ENCODE results near the gene TTR.

The TTR gene

DNA sequence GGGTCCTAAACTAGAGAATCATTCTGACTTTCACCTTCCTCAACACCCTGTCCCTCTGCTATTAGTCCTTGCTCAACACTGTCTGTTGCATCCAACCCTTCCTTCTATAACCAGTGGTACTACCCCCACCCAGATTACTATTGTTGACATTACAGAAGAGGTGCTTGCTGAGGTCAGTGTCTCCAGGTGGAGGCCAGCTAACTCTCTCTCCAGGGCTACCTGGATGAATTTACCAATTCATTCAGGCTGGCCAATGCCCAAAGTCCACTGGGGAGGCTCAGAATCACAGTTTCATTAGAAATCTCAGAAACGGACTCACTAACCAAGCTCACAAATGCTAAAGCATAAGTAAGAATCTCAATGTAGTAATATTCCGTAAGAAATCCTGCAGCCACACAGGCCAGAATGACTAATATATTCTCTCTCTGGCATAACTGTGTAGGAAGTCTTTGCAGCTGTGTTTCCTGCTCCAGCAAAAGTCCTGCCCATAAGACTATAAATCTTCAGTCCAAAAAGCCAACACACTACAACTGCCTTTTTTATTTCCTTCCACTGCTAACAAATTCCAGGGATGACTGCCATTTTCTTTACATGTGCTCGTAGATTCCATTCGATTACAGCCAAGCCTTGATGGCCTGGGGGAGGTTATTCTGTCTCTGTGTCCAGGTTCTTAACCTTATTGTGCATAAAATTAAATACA is 10.0 kb upstream of the TTR start:
- no peak for DNase-seq

- DNase-seq = no peak
Measured at GRCh38 chr18:31583185-31583854, 8.4 kb upstream of the TTR start.

DNA sequence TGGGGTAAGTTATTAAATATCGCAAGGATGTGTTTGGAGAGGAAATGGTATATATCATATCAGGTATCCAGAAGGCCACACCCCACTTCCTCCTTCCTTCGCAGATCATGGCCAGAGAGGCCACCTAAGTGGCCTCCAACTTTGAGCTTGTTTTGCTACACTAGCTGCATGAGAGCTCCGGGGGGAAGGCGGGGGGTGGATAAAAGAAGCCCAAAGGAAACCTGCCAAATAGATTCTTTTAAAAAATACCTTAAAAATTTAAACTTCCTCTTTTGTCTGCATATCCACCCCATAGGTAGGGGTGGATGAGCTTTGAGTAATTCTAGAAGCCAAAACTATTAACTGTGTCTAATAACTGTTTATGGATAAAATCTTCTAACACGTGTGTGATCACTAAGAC is 5.7 kb upstream of the TTR start:
- DNase-seq = no peak

- DNase-seq = no peak
Measured at GRCh38 chr18:31586616-31587015, 5.1 kb upstream of the TTR start.

DNA sequence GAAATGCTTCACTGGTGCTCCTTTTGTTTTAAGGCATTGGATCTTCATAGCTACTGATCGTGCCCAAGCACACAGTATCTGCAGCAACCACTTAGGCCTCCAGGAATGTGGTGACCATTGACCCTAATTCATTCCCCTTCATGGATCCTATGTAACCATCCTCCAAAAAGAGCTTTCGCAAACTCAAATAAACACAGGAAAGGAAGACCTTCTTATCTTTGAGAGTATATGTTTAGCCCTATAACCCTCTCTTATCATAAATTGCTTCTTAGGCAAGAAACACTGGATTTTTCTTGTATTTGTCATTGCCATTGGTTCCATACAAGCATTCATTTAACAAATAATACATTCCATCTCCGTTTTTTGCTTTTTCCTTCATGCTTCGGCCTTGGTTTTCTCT is 4.1 kb upstream of the TTR start:
- no peak for DNase-seq

GRCh38 chr18:31590570-31590969 is 1.1 kb upstream of the TTR start:
- no peak for DNase-seq

GRCh38 chr18:31591113-31591512 is 564 bp upstream of the TTR start:
- no peak for DNase-seq

- no peak for DNase-seq
Measured at GRCh38 chr18:31592506-31593157, 955 bp downstream of the TTR start.

GRCh38 chr18:31595121-31595771 is 3.6 kb downstream of the TTR start:
- DNase-seq = no peak

DNA sequence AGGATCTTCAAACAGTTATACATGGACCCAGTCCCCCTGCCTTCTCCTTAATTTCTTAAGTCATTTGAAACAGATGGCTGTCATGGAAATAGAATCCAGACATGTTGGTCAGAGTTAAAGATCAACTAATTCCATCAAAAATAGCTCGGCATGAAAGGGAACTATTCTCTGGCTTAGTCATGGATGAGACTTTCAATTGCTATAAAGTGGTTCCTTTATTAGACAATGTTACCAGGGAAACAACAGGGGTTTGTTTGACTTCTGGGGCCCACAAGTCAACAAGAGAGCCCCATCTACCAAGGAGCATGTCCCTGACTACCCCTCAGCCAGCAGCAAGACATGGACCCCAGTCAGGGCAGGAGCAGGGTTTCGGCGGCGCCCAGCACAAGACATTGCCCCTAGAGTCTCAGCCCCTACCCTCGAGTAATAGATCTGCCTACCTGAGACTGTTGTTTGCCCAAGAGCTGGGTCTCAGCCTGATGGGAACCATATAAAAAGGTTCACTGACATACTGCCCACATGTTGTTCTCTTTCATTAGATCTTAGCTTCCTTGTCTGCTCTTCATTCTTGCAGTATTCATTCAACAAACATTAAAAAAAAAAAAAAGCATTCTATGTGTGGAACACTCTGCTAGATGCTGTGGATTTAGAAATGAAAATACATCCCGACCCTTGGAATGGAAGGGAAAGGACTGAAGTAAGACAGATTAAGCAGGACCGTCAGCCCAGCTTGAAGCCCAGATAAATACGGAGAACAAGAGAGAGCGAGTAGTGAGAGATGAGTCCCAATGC is 4.6 kb downstream of the TTR start:
- DNase-seq = no peak

GRCh38 chr18:31598021-31598805 is 6.5 kb downstream of the TTR start:
- no peak for DNase-seq

DNA sequence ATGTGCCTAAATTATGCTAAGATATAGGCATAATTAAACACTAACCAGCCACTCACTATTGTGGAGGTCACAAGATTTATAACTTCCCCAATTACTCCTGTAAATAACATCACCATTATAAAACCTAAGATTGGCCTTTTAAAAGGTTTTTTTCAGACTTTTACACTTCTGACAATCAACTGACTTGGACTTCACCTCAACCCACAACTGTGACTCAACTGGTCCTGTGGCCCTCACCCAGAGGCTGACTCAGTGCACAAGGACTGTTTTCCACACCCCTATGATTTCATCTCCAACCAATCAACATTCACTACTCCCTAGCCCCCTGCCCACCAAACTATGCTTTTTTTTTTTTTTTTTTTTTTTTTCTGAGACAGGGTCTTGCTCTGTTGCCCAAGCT is 11.6 kb downstream of the TTR start:
- DNase-seq = no peak

- no peak for DNase-seq
Measured at GRCh38 chr18:31606265-31606664, 14.6 kb downstream of the TTR start.

DNA sequence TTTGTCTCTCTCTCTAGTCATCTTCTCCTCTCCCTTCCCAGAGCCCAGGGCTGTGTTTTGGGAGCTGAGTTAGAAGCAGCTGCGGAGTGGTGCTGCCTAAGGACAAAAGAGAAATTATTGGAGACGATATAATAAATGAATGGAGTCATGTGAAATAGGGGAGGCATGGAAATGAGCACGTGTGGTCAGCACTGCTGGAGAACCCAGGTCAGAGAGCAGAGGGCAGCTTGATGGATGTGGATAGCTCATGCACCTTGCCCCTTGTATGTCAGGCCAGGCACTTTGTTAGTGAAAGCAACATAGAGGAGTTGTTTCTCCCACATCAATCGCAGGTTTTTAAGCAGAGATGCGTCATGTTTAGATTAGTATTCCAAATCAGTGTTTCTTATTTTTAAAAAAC is 15.7 kb downstream of the TTR start:
- DNase-seq = no peak

GRCh38 chr18:31609886-31610285 is 18.2 kb downstream of the TTR start:
- DNase-seq = no peak

DNA sequence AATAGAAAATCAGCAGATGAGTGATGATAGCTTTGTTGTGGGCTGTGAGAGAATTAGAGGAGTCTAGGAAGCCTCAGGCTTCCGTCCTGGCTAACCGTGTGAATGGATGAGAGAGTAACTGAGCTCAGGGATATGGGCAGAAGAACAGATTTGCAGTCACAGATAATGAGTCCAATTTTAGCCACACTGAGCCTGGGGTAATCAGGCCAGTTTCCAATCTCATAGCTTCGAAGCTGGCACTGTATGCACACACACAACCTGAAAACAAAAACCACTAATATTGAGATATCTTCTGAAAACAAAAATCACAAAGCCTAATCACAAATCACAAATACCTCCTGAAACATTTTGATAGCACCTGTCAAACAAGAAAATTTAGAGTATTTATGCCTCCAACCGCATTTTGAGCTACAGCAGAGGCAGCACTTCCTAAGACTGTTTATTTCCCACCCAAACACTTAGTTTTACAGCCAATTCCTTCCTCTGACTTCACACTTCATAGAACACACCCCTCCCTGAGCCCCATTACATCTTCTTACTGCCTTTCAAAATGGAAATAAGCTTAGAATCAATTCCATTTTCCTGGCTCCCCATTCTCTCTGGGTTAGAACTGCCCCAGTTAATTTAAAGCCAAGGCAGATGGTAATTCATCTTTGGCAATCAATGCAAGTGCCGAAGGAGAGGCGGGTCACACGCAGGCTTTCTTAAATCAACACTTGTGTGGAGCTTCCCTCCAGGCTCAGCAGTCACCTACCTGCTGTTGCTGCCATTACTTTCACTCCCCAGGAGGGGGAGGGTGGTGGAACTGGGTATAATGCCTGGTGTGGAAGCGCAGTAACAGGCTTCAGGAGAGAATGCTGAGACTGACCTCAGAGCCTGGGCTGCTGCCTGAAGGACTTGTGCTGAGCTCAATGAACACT is 18.9 kb downstream of the TTR start:
- DNase-seq = no peak

GRCh38 chr18:31611511-31611910 is 19.8 kb downstream of the TTR start:
- no peak for DNase-seq

GRCh38 chr18:31612124-31612523 is 20.4 kb downstream of the TTR start:
- no peak for DNase-seq

DNA sequence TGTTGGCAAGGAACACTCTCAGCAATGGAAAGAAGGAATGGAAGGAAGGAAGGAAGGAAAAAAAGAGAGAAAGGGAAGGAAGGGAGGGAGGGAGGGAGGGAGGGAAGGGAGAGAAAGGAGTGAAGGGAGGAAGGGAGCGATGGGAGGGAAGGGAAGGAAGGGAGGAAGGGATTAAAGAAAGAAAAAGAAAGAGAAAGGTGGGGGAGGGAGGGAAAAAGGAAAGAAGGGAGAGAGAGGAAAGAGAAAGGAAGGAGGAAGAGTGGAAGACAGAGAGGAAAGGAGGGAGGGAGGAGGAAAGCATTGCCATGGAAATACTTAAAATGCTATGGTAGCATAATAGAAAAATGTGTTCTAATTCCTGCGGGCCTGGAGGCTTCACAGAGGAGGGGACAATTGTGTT is 22.4 kb downstream of the TTR start:
- DNase-seq = no peak

DNA sequence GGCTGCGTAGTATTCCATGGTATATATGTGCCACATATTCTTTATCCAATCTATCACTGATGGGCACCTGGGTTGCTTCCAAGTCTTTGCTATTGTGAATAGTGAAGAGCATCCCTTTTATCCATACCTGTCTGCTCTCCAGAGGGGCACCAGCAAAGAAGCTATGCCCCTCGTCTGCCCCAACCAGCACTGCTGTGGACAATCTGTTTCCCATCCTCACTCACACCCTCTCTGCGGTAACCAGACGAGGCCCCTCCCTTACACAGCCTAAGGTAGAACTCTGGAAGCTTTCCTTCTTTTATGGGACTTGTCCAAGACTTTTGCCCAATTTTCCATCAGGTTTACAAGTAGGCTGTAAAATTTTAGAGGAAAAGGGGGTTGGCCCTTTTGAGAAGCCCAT is 24.9 kb downstream of the TTR start:
- no peak for DNase-seq
